Activated T-helper 1 cell treated with Interleukin-2 at 50 U/mL for 16 hours (primary cell): ENCODE measurements around the gene MAGEC2.

Experiments used
- DNase-seq: peaks from one replicate; pipeline ENCODE4 v3.0.0-alpha.2; 2020; ENCODE audit warnings: low read depth

Gene MAGEC2

GRCh38 chrX:142204522-142205433, at the start of gene MAGEC2:
Gene MAGEC2 (minus strand): TSS chrX:142205290. CDS start chrX:142203987, 1,303 bp downstream.
- no peak for DNase-seq

- DNase-seq: no peak
These were observed 46.6 kb upstream of the MAGEC2 start for GRCh38 chrX:142251680-142252079.

DNA sequence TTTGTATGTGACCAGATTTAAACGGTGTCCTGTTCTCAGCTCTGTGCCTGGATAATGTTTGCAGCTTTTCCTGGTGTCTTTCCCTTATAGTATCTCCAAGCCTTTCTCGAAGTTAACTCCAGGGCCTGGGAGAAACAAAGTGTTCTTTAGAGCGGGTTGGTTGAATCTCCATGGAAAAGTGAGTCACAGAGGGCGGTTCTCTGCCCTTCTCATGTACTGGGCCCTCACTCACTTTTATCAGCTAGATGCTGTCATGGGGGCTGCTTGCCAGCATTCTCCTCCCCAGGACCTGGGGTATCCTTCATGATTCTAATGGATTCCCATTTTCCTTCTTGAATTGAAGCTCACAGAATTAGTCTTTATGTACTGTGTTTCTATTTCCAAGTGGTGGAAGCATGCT, 46.1 kb upstream of the MAGEC2 start:
- no peak for DNase-seq

DNA sequence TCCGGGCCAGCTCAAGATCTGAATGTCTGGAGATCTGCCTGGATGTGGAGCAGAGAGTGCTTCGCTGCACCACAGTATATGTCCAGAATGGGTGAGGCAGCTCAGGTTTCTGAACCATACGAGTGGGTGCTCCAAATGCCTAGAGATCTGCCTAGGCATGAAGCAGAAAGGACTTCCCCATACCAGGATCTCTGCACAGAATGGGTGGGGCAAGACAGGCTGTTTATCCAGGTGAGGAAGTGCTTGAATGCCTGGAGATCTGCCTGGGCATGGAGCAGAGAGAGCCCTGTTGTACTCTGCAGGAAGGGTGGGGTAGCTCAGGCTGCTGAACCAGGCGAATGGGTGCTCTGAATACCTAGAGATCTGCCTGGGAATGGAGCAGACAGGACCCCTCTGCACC, 45.4 kb upstream of the MAGEC2 start:
- DNase-seq: no peak

DNA sequence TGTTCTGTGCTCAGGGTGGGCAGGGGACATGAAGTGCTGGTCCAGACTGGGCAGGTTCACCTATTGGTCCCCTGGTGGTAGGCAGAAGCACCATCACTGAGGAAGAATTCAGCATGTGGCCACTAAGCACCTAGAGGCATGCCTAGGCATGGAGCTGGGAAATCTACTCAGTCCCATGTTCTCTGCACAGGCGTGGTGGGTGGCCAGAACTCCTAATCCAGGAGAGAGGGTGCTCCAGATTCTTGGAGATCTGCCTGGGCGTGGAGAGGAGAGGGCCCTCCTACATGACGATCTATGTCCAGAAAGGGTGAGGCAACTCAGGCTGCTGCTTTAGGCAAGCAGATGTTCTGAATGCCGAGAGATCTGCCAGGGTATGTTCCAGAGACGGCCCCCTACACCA, 44.6 kb upstream of the MAGEC2 start:
- no peak for DNase-seq

DNA sequence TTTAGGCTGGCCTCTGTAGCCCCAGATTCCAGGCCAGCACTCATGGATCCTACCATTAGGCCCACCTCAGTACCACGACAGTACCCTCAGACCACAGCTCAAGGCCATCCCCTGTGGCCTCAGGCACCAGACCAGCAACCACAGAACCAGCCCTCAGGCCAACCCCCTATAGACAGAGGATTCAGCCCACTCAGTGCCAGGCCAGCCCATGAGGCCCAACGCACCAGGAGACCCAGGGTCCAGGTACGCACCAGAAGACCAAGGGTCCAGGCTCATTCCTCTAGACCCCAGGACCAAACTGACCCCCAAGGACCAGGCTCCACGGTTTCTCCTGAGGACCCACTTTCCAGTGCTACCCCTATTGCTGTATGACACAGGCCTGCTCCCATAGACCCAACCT, 39.5 kb upstream of the MAGEC2 start:
- no peak for DNase-seq

- no peak for DNase-seq
These were observed 33.4 kb upstream of the MAGEC2 start for GRCh38 chrX:142238536-142238935.

GRCh38 chrX:142233400-142233799, 28.3 kb upstream of the MAGEC2 start:
- no peak for DNase-seq

GRCh38 chrX:142214081-142214480, 9.0 kb upstream of the MAGEC2 start:
- DNase-seq: no peak

DNA sequence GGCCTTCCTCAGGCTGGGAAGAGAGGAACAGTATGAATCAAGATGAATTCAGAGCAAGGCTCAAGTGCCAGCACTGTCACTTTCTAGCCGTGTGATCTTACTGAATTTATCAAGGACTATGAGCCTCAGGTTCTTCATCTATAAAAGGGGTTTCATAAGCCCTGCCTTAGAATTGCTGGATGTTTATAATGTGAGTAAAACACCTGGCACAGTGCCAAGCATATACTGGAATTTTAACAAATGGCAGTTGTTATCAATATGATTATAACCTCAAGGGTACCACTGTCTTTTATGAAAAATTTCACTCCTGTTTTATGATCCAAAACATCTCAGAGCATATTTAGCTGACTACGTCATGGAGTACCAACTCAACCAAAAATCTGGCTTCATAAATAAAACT, 4.0 kb downstream of the MAGEC2 start:
- DNase-seq: no peak

- DNase-seq: no peak
These were observed 19.0 kb downstream of the MAGEC2 start for GRCh38 chrX:142186103-142186502.

DNA sequence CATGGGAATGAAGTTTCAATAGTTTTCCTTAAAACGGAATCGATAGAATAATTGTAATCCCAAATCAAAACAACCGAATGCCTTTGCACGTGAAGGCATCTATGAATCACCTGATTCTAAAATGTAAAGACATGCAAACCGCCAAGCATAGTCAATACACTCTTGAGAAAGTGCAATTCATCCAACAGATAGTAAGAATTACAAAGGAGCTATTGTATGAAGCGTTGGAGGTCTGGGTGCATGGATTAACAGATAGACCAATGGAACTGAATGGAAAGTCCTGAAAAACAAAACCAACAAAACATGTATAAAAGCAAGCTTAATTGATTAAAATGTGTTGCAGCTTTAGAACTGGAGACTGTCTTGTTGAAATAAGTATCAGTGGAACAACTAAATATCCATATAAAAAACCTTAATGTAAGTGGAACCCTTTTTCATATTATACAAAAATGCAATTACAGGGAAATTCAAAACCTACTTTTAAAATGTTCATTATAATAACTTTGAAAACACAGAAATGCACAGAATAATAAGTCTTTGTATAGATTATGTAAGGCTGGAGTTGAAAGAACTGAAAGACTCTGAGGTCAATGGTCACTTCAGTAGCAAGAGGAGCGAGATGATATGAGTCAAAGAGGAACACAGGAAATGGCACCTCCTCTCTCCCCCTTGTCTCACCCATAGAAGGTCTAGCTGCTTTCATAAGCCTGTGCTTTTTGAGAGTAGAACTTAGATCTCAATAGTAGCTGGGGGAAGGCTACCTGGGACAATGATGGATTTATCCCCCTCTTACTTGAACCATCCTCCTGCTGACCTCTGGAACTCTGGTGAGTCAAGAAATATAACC, 20.1 kb downstream of the MAGEC2 start:
- no peak for DNase-seq

GRCh38 chrX:142156567-142156966, 48.5 kb downstream of the MAGEC2 start:
- no peak for DNase-seq
